SK-N-MC (cell line): ENCODE data around the gene OR6C2.
"Not testable (repeated sequence)": the region's sequence is repeated elsewhere in the genome, so short reads cannot be mapped to it uniquely, and the experiment has no call there.

Experiments
- DNase-seq: peaks from one replicate; pipeline ENCODE4 v3.0.0-alpha.2; 2011; ENCODE audit warnings: low read depth, low spot score
- H3K27ac ChIP-seq: fragments of 200-600 bp; sonication (generic); 2 replicates; pipeline ENCODE4 v1.5.1; 2016; ENCODE audit warnings: mixed run types
- H3K36me3 ChIP-seq: fragments of 200-600 bp; sonication (generic); 2 replicates; pipeline ENCODE4 v1.6.1; 2017; ENCODE audit warnings: antibody characterized with exemption, low read length, mixed read lengths; ENCODE audit not compliant: insufficient read depth
- H3K4me3 ChIP-seq: fragments of 200-600 bp; sonication (generic); 2 replicates; pipeline ENCODE4 v1.5.1; 2016
- H3K9ac ChIP-seq: fragments of 200-600 bp; sonication (generic); 2 replicates; pipeline ENCODE4 v1.8.0; 2017; ENCODE audit warnings: mixed run types, mixed read lengths; ENCODE audit not compliant: insufficient read length
- H3K9me3 ChIP-seq: fragments of 200-600 bp; sonication (generic); 2 replicates; pipeline ENCODE4 v1.6.1; 2017; ENCODE audit warnings: low read depth, mild to moderate bottlenecking, antibody characterized with exemption, low read length, moderate library complexity, mixed read lengths
- EZH2 ChIP-seq: fragments of 200-600 bp; sonication (generic); IDR thresholded peaks from one replicate; pipeline ENCODE4 v1.6.1; 2017; ENCODE audit warnings: antibody characterized with exemption
- FOXP2 ChIP-seq: optimal IDR thresholded peaks from 2 replicates; pipeline ENCODE3; 2011; ENCODE audit warnings: mild to moderate bottlenecking, moderate library complexity; ENCODE audit not compliant: insufficient read depth; ENCODE audit errors: extremely low read length, control extremely low read depth
- POLR2AphosphoS5 ChIP-seq: IDR thresholded peaks from 2 replicates; pipeline ENCODE4 v1.6.1; 2012; ENCODE audit warnings: mild to moderate bottlenecking, low read depth, low read length, borderline replicate concordance

Gene OR6C2

GRCh38 chr12:55467836-55468235 is 24.0 kb downstream of the OR6C2 start:
- Histone ChIP-seq H3K4me3 (no peak overlapping the region), H3K27ac (no peak overlapping the region), H3K36me3 (no peaks in the 10 kb centered on the region), H3K9me3 (no peaks in the 10 kb centered on the region), H3K9ac (no peak overlapping the region)
- no peak for DNase-seq
- TF ChIP-seq EZH2 (no peak), FOXP2 (no peak), POLR2AphosphoS5 (no peak)

GRCh38 chr12:55469291-55469690 is 25.4 kb downstream of the OR6C2 start:
- Histone ChIP-seq H3K36me3 (no peaks in the 10 kb centered on the region), H3K27ac (no peak overlapping the region), H3K4me3 (no peak overlapping the region), H3K9me3 (no peaks in the 10 kb centered on the region), H3K9ac (no peak overlapping the region)
- no peak for DNase-seq
- TF ChIP-seq FOXP2 (no peak), EZH2 (no peak), POLR2AphosphoS5 (no peak)

GRCh38 chr12:55470088-55470829 is 26.4 kb downstream of the OR6C2 start, which contains the start of gene OR6C70:
Gene OR6C70 (minus strand): TSS chr12:55470138. CDS start chr12:55470138, 0 bp downstream.
- DNase-seq = peak; percentile 10
- no peak within 1 kb of the TSS for H3K4me3 ChIP-seq
- H3K36me3 ChIP-seq = no peaks in the 10 kb centered on the region
- no peaks in the 10 kb centered on the region for H3K9me3 ChIP-seq
- no peak within 1 kb of the TSS for H3K9ac ChIP-seq
- TF ChIP-seq FOXP2 (no peak), POLR2AphosphoS5 (no peak), EZH2 (no peak)
- no peak within 1 kb of the TSS for H3K27ac ChIP-seq

- Histone ChIP-seq H3K27ac (no peak overlapping the region), H3K4me3 (no peak overlapping the region), H3K9ac (no peak overlapping the region), H3K9me3 (no peaks in the 10 kb centered on the region), H3K36me3 (no peaks in the 10 kb centered on the region)
- DNase-seq = no peak
- TF ChIP-seq FOXP2 (no peak), EZH2 (no peak), POLR2AphosphoS5 (no peak)
These were observed 28.4 kb downstream of the OR6C2 start for GRCh38 chr12:55472264-55472663.

GRCh38 chr12:55479136-55479535 is 35.3 kb downstream of the OR6C2 start:
- H3K4me3 ChIP-seq, H3K36me3 ChIP-seq, H3K27ac ChIP-seq, H3K9ac ChIP-seq, DNase-seq, H3K9me3 ChIP-seq: not testable (repeated sequence)

GRCh38 chr12:55484284-55484683 is 40.4 kb downstream of the OR6C2 start:
- not testable (repeated sequence) for H3K9me3 ChIP-seq, H3K27ac ChIP-seq, DNase-seq, H3K9ac ChIP-seq, H3K36me3 ChIP-seq, H3K4me3 ChIP-seq

- no peaks in the 10 kb centered on the region for H3K36me3 ChIP-seq
- TF ChIP-seq EZH2 (no peak), FOXP2 (no peak), POLR2AphosphoS5 (no peak)
- DNase-seq = no peak
- no peak within 1 kb of the TSS for H3K27ac ChIP-seq
- no peaks in the 10 kb centered on the region for H3K9me3 ChIP-seq
- H3K4me3 ChIP-seq = no peak within 1 kb of the TSS
- H3K9ac ChIP-seq = no peak within 1 kb of the TSS
These were observed 48.2 kb downstream of the OR6C2 start, which contains the start of gene OR6C68 for GRCh38 chr12:55492078-55492477. Gene OR6C68 (plus strand): TSS chr12:55492378. CDS start chr12:55492378, 0 bp downstream.

GRCh38 chr12:55495490-55495889 is 51.6 kb downstream of the OR6C2 start:
- no peak overlapping the region for H3K27ac ChIP-seq
- H3K9me3 ChIP-seq = no peaks in the 10 kb centered on the region
- no peak overlapping the region for H3K4me3 ChIP-seq
- H3K9ac ChIP-seq = no peak overlapping the region
- no peak for DNase-seq
- no peaks in the 10 kb centered on the region for H3K36me3 ChIP-seq
- TF ChIP-seq POLR2AphosphoS5 (no peak), EZH2 (no peak), FOXP2 (no peak)

- TF ChIP-seq POLR2AphosphoS5 (no peak), FOXP2 (no peak), EZH2 (no peak)
- no peaks in the 10 kb centered on the region for H3K9me3 ChIP-seq
- no peak overlapping the region for H3K9ac ChIP-seq
- H3K4me3 ChIP-seq = no peak overlapping the region
- H3K36me3 ChIP-seq = no peaks in the 10 kb centered on the region
- H3K27ac ChIP-seq = no peak overlapping the region
- no peak for DNase-seq
These were observed 55.4 kb downstream of the OR6C2 start for GRCh38 chr12:55499231-55499630.
